ENCODE results near the gene IFIT1.

Gene IFIT1

DNA sequence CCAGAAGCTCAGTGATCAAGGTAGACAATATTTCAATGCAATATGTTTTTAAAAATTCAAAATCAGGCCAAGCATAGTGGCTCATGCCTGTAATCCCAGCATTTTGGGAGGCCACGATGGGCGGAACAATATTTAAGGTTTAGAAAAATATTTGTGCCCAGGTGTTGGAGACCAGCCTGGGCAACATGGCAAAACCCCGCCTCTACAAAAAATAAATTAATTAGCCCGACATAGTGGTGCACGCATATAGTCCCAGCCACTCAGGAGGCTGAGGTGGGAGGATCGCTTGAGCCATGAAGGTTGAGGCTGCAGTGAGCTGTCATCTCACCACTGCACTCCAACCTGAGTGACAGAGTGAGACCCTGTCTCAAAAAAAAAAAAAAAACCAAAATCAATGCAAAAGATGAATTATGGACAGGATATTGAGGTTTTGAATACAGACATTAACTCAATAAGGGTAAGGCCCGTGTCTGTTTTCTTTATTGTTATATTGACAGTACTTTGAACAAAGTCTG is 21.0 kb downstream of the IFIT1 start:
- no peak overlapping the region for H3K27ac ChIP-seq
- no peak for DNase-seq
- TF ChIP-seq, protein P1, sequence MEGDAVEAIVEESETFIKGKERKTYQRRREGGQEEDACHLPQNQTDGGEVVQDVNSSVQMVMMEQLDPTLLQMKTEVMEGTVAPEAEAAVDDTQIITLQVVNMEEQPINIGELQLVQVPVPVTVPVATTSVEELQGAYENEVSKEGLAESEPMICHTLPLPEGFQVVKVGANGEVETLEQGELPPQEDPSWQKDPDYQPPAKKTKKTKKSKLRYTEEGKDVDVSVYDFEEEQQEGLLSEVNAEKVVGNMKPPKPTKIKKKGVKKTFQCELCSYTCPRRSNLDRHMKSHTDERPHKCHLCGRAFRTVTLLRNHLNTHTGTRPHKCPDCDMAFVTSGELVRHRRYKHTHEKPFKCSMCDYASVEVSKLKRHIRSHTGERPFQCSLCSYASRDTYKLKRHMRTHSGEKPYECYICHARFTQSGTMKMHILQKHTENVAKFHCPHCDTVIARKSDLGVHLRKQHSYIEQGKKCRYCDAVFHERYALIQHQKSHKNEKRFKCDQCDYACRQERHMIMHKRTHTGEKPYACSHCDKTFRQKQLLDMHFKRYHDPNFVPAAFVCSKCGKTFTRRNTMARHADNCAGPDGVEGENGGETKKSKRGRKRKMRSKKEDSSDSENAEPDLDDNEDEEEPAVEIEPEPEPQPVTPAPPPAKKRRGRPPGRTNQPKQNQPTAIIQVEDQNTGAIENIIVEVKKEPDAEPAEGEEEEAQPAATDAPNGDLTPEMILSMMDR (IDR thresholded peaks at IDR 0.05; ENCODE audit: low read depth, low read length, missing control alignments) = no peak
- H3K27me3 ChIP-seq (replicated peaks) = no peaks in the 10 kb centered on the region
- H3K36me3 ChIP-seq (replicated peaks) = no peaks in the 10 kb centered on the region
- no peak overlapping the region for H3K4me3 ChIP-seq (ENCODE audit: low read depth, low read length)
- in situ Hi-C loops (cut with HindIII; ENCODE audit: low pct_ligation_motif_present, low sequenced_read_pairs) = no loop called here

DNA sequence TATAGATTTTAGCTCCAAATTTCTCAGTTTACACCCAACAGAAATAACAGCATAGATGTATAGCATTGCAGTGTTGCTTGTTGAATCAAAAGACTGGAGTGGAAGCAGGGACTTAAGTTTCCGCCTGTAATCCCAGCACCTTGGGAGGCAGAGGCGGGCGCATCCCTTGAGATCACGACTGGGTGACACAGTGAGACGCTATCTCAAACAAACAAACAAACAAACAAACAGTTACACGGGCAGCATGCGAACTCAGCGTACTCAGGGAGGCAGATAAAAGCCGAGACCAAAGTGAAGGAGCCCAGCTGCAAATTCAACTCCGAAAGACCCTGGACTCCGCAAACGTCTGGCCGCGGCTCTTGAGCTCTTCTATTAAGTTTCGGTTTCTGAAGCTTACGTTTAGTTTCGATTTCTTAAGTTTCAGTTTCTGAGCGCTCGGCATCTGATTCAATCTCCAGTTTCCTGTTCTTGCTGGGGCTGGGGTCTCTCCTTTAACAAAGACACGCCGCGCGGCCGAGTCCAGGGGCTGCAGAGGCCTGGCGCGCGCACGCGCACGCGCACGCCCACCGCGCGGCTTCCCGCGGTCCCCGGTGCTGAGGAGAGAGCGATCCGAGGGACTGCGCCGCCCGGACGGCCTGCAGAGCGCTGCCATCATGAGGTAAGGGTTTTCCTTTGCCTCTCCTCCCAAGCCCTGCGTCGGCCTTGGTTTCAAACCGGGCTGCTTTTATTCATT is 21.9 kb downstream of the IFIT1 start, which contains the start of gene IFIT5:
IFIT5 (plus strand) TSS at position 423 of the 733 bp plus-strand sequence; CDS start at position 654, 231 bp downstream.
- Histone ChIP-seq H3K27ac (peak within 1 kb of the TSS; percentile 64), H3K36me3 (replicated peaks) (no peaks in the 10 kb centered on the region), H3K27me3 (replicated peaks) (no peaks in the 10 kb centered on the region), H3K4me3 (ENCODE audit: low read depth, low read length) (peak within 1 kb of the TSS; percentile 83)
- TF ChIP-seq, protein P1 (IDR thresholded peaks at IDR 0.05; ENCODE audit: low read depth, low read length, missing control alignments) = no peak
- peak; percentile 56 for DNase-seq
- in situ Hi-C loops (cut with HindIII; ENCODE audit: low pct_ligation_motif_present, low sequenced_read_pairs) = no loop called here

DNA sequence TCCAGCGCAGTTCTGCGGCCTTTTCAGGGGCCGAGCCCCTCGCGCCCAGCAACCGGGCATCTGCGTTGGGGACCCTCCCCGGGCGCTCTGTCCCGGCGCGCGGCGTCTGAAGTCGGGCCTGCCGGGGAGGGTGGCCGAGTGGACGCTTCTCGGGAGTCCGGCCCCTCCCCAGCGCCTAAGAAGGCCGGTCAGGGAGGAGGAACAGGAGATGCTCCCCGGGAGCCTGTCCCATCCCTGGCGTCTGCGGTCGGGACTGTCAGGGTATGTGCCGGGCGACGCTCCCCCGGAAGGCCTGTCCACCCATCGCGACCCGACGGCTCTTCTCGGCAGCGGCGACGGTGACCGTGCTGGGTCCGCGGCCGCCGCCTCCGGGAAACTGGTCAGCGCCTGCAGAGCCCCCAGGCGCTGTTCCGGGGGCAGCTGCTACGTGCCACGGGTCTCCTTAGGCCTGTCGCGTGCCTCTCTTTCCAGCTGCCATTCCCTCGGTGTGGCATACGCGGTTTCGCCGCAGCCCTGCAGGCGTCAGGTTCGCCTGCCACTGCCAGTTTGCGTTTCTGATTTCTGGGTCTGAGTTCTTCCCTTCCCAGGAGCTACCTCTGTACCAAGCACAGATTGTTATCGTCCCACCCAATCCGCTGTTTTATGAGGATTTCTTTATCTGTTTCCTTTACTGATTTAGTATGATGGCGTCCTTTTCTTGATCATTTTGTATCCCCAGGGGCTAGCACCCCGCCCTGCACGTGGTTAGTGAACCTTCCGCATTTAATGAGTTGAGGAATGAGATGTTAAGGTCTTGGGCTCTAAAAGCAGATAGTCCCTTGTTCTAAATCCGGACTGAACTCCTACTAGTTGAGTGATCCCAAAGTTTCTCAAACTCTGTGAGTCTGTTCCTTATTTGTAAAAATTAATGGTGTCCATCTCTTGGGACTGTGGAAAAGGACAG is 22.7 kb downstream of the IFIT1 start:
- peak overlapping the region; percentile 64 for H3K27ac ChIP-seq
- peak overlapping the region; percentile 83 for H3K4me3 ChIP-seq (ENCODE audit: low read depth, low read length)
- DNase-seq = peak; percentile 12
- TF ChIP-seq, protein P1 (IDR thresholded peaks at IDR 0.05; ENCODE audit: low read depth, low read length, missing control alignments) = no peak
- no peaks in the 10 kb centered on the region for H3K36me3 ChIP-seq (replicated peaks)
- no peaks in the 10 kb centered on the region for H3K27me3 ChIP-seq (replicated peaks)
- in situ Hi-C loops (cut with HindIII; ENCODE audit: low pct_ligation_motif_present, low sequenced_read_pairs) = no loop called here

DNA sequence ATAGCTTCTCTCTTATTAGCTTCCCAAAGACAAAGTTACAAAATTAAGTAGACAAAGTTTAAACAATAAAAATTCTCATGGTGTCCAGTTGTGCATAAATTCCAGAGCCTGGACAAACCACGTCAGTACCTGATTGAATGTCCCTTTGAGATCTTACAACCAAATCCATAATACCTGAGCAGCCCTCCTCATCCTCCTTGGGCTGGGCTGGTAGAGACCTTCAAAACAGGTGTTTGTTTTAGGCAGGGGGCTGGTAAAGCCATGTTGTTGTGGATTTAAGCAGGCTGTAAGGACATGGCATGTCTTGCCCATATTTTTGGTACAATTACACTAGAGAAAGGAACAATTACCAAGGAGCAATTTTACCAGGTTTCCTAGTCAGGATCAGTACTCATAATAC is 24.0 kb downstream of the IFIT1 start:
- H3K36me3 ChIP-seq (replicated peaks) = no peaks in the 10 kb centered on the region
- no peak overlapping the region for H3K27ac ChIP-seq
- H3K4me3 ChIP-seq (ENCODE audit: low read depth, low read length) = no peak overlapping the region
- in situ Hi-C loops (cut with HindIII; ENCODE audit: low pct_ligation_motif_present, low sequenced_read_pairs) = no loop called here
- H3K27me3 ChIP-seq (replicated peaks) = no peaks in the 10 kb centered on the region
- no peak for DNase-seq
- TF ChIP-seq, protein P1 (IDR thresholded peaks at IDR 0.05; ENCODE audit: low read depth, low read length, missing control alignments) = no peak

DNA sequence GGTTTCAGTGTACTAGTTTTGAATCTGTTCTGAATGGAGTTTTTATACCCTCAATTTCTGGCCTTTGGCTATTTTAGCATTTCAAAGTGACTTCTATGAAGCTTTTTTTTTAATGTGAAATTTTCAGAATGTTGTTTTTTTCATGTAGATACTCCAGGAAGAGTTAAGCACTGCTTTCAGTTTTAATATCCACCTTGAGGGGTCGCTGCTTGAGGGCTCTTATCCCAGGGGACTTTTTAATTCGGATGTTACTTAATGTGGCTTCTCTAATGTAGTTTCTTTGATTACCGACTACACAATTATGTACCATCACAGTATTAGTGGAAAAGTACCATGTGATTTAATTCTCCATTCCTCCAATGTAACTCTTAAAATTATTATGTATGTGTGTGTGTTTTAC is 27.1 kb downstream of the IFIT1 start:
- in situ Hi-C loops (cut with HindIII; ENCODE audit: low pct_ligation_motif_present, low sequenced_read_pairs) = no loop called here
- TF ChIP-seq, protein P1 (IDR thresholded peaks at IDR 0.05; ENCODE audit: low read depth, low read length, missing control alignments) = peak; percentile 66
- Histone ChIP-seq H3K27ac (no peak overlapping the region), H3K36me3 (replicated peaks) (no peaks in the 10 kb centered on the region), H3K27me3 (replicated peaks) (no peaks in the 10 kb centered on the region), H3K4me3 (ENCODE audit: low read depth, low read length) (no peak overlapping the region)
- no peak for DNase-seq
